GM12878 (cell line): ENCODE measurements around the gene NOP53. TPM values are rescaled to one million over a fixed set of nuclear protein-coding genes. Genes with fewer than 3 reads are reported as not detected.

Experiments used
- ETV6 ChIP-seq, 2 experiments: fragments of 450-650 bp in 1 of 2; IDR thresholded peaks in 1 of 2; conservative IDR thresholded peaks in 1 of 2; 2 replicates each; pipeline ENCODE4 v1.6.1; 2014; ENCODE audit warnings: antibody characterized with exemption in 1 of 2, borderline replicate concordance in 1 of 2, low read depth in 1 of 2, mild to moderate bottlenecking in 1 of 2, moderate library complexity in 1 of 2
- FOS ChIP-seq: IDR thresholded peaks from 3 replicates; pipeline ENCODE4 v1.6.1; 2011; ENCODE audit warnings: borderline replicate concordance; ENCODE audit not compliant: insufficient read length; ENCODE audit errors: extremely low read depth
- FOXK2 ChIP-seq: fragments of 450-650 bp; IDR thresholded peaks from 2 replicates; pipeline ENCODE4 v1.6.1; 2017; ENCODE audit warnings: mild to moderate bottlenecking, moderate library complexity
- HDGF ChIP-seq: fragments of 450-650 bp; IDR thresholded peaks from 2 replicates; pipeline ENCODE4 v1.6.1; 2016; ENCODE audit warnings: antibody characterized with exemption
- NRF1 ChIP-seq: conservative IDR thresholded peaks from 2 replicates; pipeline ENCODE4 v1.6.1; 2011; ENCODE audit warnings: mild to moderate bottlenecking, low read depth, low read length, improper control_type of control experiment
- POLR2AphosphoS5 ChIP-seq: IDR thresholded peaks from 2 replicates; pipeline ENCODE4 v1.6.1; 2011; ENCODE audit warnings: mild to moderate bottlenecking, low read length, inconsistent platforms
- RB1 ChIP-seq: fragments of 450-650 bp; formaldehyde crosslinking; IDR thresholded peaks from 2 replicates; pipeline ENCODE4 v1.6.1; 2017; ENCODE audit warnings: mild to moderate bottlenecking, borderline replicate concordance
- RCOR1 ChIP-seq: conservative IDR thresholded peaks from 2 replicates; pipeline ENCODE4 v1.6.1; 2012; ENCODE audit warnings: low read depth, low read length, improper control_type of control experiment
- RFX5 ChIP-seq: IDR thresholded peaks from 2 replicates; pipeline ENCODE4 v1.6.1; 2011; ENCODE audit warnings: low read depth, low read length, improper control_type of control experiment
- STAT3 ChIP-seq: IDR thresholded peaks from 2 replicates; pipeline ENCODE4 v1.6.1; 2011; ENCODE audit warnings: low read depth, low read length, improper control_type of control experiment
- TARDBP ChIP-seq: IDR thresholded peaks from 2 replicates; pipeline ENCODE4 v1.6.1; 2016; ENCODE audit warnings: borderline replicate concordance
- TCF7 ChIP-seq: IDR thresholded peaks from 2 replicates; pipeline ENCODE4 v1.6.1; 2014; ENCODE audit warnings: antibody characterized with exemption, borderline replicate concordance
- ZNF24 ChIP-seq: fragments of 450-650 bp; IDR thresholded peaks from 2 replicates; pipeline ENCODE4 v1.6.1; 2017; ENCODE audit warnings: antibody characterized with exemption, mild to moderate bottlenecking
- polyA plus RNA-seq, 11 experiments: library from polyadenylated mRNA; depleted of rRNA in 4 of 11; unstranded in 6 of 11; stranded (reverse) in 5 of 11; fragments of >200 nt; fragmentation: Nextera tagmentation in 4 of 11; fragmentation: Illumina TruSeq in 1 of 11; extraction: Ambion mirVana in 4 of 11; extraction: Trizol in 1 of 11; gene quantifications; 1 replicate in 1 of 11; 2 replicates in 10 of 11; pipeline versions ENCODE4 v1.2.1 to v1.2.3, GENCODE V29; 2011 to 2016; ENCODE audit warnings: inconsistent platforms in 2 of 11, missing spikeins in 2 of 11, low read depth in 1 of 11
- total RNA-seq, 4 experiments: library from RNA; depleted of rRNA in 3 of 4; stranded (reverse); fragments of >200 nt in 3 of 4; fragmentation: Illumina TruSeq in 1 of 4; extraction: Trizol in 1 of 4; gene quantifications; 2 replicates each; pipeline versions ENCODE4 v1.2.1 to v1.2.3, GENCODE V29; 2013 to 2021
- TF ChIP-seq, protein P1 (sequence below): fragments of 450-650 bp; IDR thresholded peaks from 2 replicates; pipeline ENCODE4 v1.6.1; 2018; ENCODE audit warnings: borderline replicate concordance, mild to moderate bottlenecking; ENCODE audit not compliant: partially characterized antibody
- TF ChIP-seq, protein P2 (sequence below): fragments of 450-650 bp; formaldehyde crosslinking; IDR thresholded peaks from 2 replicates; pipeline ENCODE4 v1.5.0; 2022; ENCODE audit warnings: mild to moderate bottlenecking, missing genetic modification characterization
- TF ChIP-seq, protein P3 (sequence below): IDR thresholded peaks from 2 replicates; pipeline ENCODE4 v1.6.1; 2012; ENCODE audit warnings: low read depth, low read length, improper control_type of control experiment
- TF ChIP-seq, protein P4 (sequence below): fragments of 150-350 bp; IDR thresholded peaks from 2 replicates; pipeline ENCODE4 v1.6.1; 2014; ENCODE audit warnings: mild to moderate bottlenecking, low read depth, low read length
- TF ChIP-seq, protein P5 (sequence below): fragments of 450-650 bp; IDR thresholded peaks from 2 replicates; pipeline ENCODE4 v1.6.1; 2017; ENCODE audit warnings: mild to moderate bottlenecking

Gene NOP53
- total and polyA plus RNA-seq, 10 of the 15 experiments (the other 5 are each of a cell fraction or from before 2014, with no cell fraction given) = 6.0 to 386 (median 167) TPM

DNA sequence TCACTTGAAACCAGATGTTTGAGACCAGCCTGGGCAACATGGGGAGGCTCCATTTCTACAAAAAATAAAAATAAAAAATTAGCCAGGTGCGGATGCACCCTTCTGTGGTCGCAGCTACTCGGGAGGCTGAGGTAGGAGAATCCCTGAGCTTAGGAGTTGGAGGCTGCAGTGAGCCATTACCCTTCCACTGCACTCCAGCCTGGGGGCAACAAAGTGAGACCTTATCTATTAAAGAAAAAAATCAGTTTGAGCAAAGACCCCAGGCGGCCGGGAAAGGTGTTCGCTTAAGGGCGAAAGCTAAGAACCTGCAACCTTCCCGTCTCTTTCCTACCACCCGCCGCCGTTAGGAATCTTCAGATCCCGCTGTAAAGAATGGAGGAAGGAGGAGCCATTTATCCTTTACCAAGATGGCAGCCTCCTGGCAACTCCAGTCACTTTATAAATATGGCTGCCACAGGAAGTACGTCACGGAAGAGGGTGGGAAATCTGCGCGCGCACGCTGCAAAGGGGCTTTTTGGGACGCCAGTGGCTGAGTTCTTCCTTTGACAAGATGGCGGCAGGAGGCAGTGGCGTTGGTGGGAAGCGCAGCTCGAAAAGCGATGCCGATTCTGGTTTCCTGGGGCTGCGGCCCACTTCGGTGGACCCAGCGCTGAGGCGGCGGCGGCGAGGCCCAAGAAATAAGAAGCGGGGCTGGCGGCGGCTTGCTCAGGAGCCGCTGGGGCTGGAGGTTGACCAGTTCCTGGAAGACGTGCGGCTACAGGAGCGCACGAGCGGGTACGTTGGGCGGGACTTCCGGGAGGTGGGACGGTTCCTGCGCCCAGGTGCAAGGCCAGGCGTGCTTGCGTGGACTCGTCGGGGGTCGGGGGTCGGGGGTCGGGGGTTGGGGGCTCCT, at the start of gene NOP53 (continued):
- TF ChIP-seq, protein P1, sequence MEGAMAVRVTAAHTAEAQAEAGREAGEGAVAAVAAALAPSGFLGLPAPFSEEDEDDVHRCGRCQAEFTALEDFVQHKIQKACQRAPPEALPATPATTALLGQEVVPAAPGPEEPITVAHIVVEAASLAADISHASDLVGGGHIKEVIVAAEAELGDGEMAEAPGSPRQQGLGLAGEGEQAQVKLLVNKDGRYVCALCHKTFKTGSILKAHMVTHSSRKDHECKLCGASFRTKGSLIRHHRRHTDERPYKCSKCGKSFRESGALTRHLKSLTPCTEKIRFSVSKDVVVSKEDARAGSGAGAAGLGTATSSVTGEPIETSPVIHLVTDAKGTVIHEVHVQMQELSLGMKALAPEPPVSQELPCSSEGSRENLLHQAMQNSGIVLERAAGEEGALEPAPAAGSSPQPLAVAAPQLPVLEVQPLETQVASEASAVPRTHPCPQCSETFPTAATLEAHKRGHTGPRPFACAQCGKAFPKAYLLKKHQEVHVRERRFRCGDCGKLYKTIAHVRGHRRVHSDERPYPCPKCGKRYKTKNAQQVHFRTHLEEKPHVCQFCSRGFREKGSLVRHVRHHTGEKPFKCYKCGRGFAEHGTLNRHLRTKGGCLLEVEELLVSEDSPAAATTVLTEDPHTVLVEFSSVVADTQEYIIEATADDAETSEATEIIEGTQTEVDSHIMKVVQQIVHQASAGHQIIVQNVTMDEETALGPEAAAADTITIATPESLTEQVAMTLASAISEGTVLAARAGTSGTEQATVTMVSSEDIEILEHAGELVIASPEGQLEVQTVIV = peak; percentile 75
- TF ChIP-seq RFX5 = no peak
- TF ChIP-seq STAT3 = no peak
- TF ChIP-seq, protein P2, sequence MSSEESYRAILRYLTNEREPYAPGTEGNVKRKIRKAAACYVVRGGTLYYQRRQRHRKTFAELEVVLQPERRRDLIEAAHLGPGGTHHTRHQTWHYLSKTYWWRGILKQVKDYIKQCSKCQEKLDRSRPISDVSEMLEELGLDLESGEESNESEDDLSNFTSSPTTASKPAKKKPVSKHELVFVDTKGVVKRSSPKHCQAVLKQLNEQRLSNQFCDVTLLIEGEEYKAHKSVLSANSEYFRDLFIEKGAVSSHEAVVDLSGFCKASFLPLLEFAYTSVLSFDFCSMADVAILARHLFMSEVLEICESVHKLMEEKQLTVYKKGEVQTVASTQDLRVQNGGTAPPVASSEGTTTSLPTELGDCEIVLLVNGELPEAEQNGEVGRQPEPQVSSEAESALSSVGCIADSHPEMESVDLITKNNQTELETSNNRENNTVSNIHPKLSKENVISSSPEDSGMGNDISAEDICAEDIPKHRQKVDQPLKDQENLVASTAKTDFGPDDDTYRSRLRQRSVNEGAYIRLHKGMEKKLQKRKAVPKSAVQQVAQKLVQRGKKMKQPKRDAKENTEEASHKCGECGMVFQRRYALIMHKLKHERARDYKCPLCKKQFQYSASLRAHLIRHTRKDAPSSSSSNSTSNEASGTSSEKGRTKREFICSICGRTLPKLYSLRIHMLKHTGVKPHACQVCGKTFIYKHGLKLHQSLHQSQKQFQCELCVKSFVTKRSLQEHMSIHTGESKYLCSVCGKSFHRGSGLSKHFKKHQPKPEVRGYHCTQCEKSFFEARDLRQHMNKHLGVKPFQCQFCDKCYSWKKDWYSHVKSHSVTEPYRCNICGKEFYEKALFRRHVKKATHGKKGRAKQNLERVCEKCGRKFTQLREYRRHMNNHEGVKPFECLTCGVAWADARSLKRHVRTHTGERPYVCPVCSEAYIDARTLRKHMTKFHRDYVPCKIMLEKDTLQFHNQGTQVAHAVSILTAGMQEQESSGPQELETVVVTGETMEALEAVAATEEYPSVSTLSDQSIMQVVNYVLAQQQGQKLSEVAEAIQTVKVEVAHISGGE (CRISPR knock-in tag) = no peak
- peak; percentile 64 for TF ChIP-seq NRF1
- no peak; the same call in 1 of the 2 replicates for TF ChIP-seq FOXK2
- TF ChIP-seq POLR2AphosphoS5 = peak; percentile 99
- 0 out of 2 replicates have a peak, but pooled peaks have one; percentile 73 for TF ChIP-seq RCOR1
- peak; percentile 85 for TF ChIP-seq TARDBP
- no peak for TF ChIP-seq TCF7
- TF ChIP-seq ETV6 (conservative IDR thresholded peaks at IDR 0.05 in 1 of 2, IDR thresholded peaks at IDR 0.05 in 1 of 2; ENCODE audit: borderline replicate concordance in 1 of 2, low read depth in 1 of 2) = peak in 1 of 2 experiments; percentile 26; a peak in 1 of 4 replicates
- TF ChIP-seq, protein P3, sequence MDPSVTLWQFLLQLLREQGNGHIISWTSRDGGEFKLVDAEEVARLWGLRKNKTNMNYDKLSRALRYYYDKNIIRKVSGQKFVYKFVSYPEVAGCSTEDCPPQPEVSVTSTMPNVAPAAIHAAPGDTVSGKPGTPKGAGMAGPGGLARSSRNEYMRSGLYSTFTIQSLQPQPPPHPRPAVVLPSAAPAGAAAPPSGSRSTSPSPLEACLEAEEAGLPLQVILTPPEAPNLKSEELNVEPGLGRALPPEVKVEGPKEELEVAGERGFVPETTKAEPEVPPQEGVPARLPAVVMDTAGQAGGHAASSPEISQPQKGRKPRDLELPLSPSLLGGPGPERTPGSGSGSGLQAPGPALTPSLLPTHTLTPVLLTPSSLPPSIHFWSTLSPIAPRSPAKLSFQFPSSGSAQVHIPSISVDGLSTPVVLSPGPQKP = 0 out of 2 replicates have a peak, but pooled peaks have one; percentile 47
- TF ChIP-seq RB1 = 0 out of 2 replicates have a peak, but pooled peaks have one; percentile 59
- 0 out of 2 replicates have a peak, but pooled peaks have one; percentile 27 for TF ChIP-seq HDGF
- TF ChIP-seq, protein P4, sequence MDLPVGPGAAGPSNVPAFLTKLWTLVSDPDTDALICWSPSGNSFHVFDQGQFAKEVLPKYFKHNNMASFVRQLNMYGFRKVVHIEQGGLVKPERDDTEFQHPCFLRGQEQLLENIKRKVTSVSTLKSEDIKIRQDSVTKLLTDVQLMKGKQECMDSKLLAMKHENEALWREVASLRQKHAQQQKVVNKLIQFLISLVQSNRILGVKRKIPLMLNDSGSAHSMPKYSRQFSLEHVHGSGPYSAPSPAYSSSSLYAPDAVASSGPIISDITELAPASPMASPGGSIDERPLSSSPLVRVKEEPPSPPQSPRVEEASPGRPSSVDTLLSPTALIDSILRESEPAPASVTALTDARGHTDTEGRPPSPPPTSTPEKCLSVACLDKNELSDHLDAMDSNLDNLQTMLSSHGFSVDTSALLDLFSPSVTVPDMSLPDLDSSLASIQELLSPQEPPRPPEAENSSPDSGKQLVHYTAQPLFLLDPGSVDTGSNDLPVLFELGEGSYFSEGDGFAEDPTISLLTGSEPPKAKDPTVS = no peak
- no peak for TF ChIP-seq ZNF24
- TF ChIP-seq, protein P5, sequence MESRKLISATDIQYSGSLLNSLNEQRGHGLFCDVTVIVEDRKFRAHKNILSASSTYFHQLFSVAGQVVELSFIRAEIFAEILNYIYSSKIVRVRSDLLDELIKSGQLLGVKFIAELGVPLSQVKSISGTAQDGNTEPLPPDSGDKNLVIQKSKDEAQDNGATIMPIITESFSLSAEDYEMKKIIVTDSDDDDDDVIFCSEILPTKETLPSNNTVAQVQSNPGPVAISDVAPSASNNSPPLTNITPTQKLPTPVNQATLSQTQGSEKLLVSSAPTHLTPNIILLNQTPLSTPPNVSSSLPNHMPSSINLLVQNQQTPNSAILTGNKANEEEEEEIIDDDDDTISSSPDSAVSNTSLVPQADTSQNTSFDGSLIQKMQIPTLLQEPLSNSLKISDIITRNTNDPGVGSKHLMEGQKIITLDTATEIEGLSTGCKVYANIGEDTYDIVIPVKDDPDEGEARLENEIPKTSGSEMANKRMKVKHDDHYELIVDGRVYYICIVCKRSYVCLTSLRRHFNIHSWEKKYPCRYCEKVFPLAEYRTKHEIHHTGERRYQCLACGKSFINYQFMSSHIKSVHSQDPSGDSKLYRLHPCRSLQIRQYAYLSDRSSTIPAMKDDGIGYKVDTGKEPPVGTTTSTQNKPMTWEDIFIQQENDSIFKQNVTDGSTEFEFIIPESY = no peak
- TF ChIP-seq FOS = no peak
